Aorta (tissue), 5 donors: ENCODE measurements around the gene VAT1L. TPM values are rescaled to one million over a fixed set of nuclear protein-coding genes. Genes with fewer than 3 reads are reported as not detected.

Experiments used
- ATAC-seq: fragments of 200-7000 bp; cut with Tn5 transposase; one replicate; pipeline ENCODE4 v1.9.1; 2022; ENCODE audit warnings: moderate library complexity; ENCODE audit not compliant: low FRiP score
- DNase-seq, 2 donors: peaks; one replicate each; pipeline ENCODE4 v3.0.0-alpha.2; 2020
- H3K27ac ChIP-seq, 2 donors: one replicate each; pipeline ENCODE4 v1.5.1; 2013; ENCODE audit warnings: low read length in 2 of 2, mild to moderate bottlenecking in 2 of 2, moderate library complexity in 2 of 2, control low read depth in 1 of 2, inconsistent platforms in 1 of 2, low read depth in 1 of 2
- H3K27me3 ChIP-seq, 2 donors: one replicate each; pipeline ENCODE4 v1.6.1; 2013; ENCODE audit warnings: control low read depth in 1 of 2, low read length in 1 of 2, mild to moderate bottlenecking in 1 of 2, moderate library complexity in 1 of 2; ENCODE audit not compliant: insufficient read depth in 2 of 2, control insufficient read depth in 1 of 2
- H3K36me3 ChIP-seq, 2 donors: one replicate each; pipeline ENCODE4 v1.6.1; 2013; ENCODE audit warnings: control low read depth in 1 of 2, low read length in 1 of 2, mild to moderate bottlenecking in 1 of 2; ENCODE audit not compliant: insufficient read depth in 2 of 2, control insufficient read depth in 1 of 2
- H3K4me1 ChIP-seq, 2 donors: one replicate each; pipeline ENCODE4 v1.6.1; 2013; ENCODE audit warnings: low read length in 2 of 2, control low read depth in 1 of 2, mild to moderate bottlenecking in 1 of 2, moderate library complexity in 1 of 2; ENCODE audit not compliant: insufficient read depth in 2 of 2, control insufficient read depth in 1 of 2
- H3K4me3 ChIP-seq, 2 donors: one replicate each; pipeline ENCODE4 v1.5.1; 2013; ENCODE audit warnings: low read length in 2 of 2, control low read depth in 1 of 2, mild to moderate bottlenecking in 1 of 2
- H3K9me3 ChIP-seq: one replicate; pipeline ENCODE4 v1.6.1; 2013; ENCODE audit warnings: mild to moderate bottlenecking, low read length; ENCODE audit not compliant: control insufficient read depth
- WGBS, 2 donors: extraction: QIAGEN DNeasy Blood & Tissue Kit; methylation state at CpG; one replicate each; pipeline ENCODE4 v1.1.7; 2013; 5-methylcytosine and 5-hydroxymethylcytosine counted together
- intact Hi-C, 2 donors: fragments of 100-400 bp; cut with DNase I; formaldehyde crosslinking; loops; one replicate each; pipeline versions ENCODE4 v1.14.2 to v1.15.0; 2022
- polyA plus RNA-seq, 2 donors: library from polyadenylated mRNA; stranded (reverse); fragments of 200-250 nt; gene quantifications; one replicate each; pipeline ENCODE4 v1.2.3, GENCODE V29; 2013
- total RNA-seq, 2 donors: library from RNA; stranded (reverse); fragmentation: NEBNext Ultra II Directional; extraction: Animal tissue kit (Norgen Biotek cat#: 25700); gene quantifications; one replicate each; pipeline ENCODE4 v1.2.1, GENCODE V29; 2021
- donor health status: healthy with polysubstance abuse.
- donor health status: Bipolar disorder and iron deficiency.
- donor health status: DM: no; HTN: no; CAD: no.
- donor health status: DM: no; HTN: no; CAD: no.
- donor health status: DM: yes; HTN: yes; CAD: no.

The VAT1L gene
- total and polyA plus RNA-seq, 4 donors = 9.3 to 28.4 (median 17.6) TPM

- H3K36me3 ChIP-seq = no peaks in the 10 kb centered on the region
- WGBS, 2 donors = 87 to 92% methylated on average over 3 of the region's 3 CpGs
- intact Hi-C loops = loop anchor here in 1 of 2 donors (10.0 kb wide), 1 partner anchor 178 kb away; the partner anchor contains the start of gene VAT1L
- no peak for DNase-seq
- no peaks in the 10 kb centered on the region for H3K9me3 ChIP-seq
- H3K27ac ChIP-seq = no peak overlapping the region
- H3K4me3 ChIP-seq = no peak overlapping the region
- no peaks in the 10 kb centered on the region for H3K4me1 ChIP-seq
- no peak for ATAC-seq
- H3K27me3 ChIP-seq = no peaks in the 10 kb centered on the region
These were observed 174.3 kb downstream of the VAT1L start for GRCh38 chr16:77962689-77963088.

- Histone ChIP-seq H3K36me3 (no peaks in the 10 kb centered on the region), H3K4me1 (no peaks in the 10 kb centered on the region), H3K27me3 (no peaks in the 10 kb centered on the region), H3K9me3 (no peaks in the 10 kb centered on the region), H3K4me3 (no peak overlapping the region), H3K27ac (no peak overlapping the region)
- ATAC-seq (no peak), DNase-seq (no peak)
- 48 to 58% methylated on average over 16 of the region's 16 CpGs for WGBS, 2 donors
- intact Hi-C loops = loop anchor here in 1 of 2 donors (10.0 kb wide), 1 partner anchor 179 kb away; the partner anchor contains the start of gene VAT1L
These were observed 175.1 kb downstream of the VAT1L start for GRCh38 chr16:77963185-77964044.

- H3K9me3 ChIP-seq = no peaks in the 10 kb centered on the region
- H3K4me1 ChIP-seq = no peaks in the 10 kb centered on the region
- intact Hi-C loops = loop anchor here in 1 of 2 donors (10.0 kb wide), 1 partner anchor 181 kb away; the partner anchor contains the start of gene VAT1L
- H3K27ac ChIP-seq = no peak overlapping the region
- H3K27me3 ChIP-seq = no peaks in the 10 kb centered on the region
- ATAC-seq (no peak), DNase-seq (no peak)
- no peak overlapping the region for H3K4me3 ChIP-seq
- no peaks in the 10 kb centered on the region for H3K36me3 ChIP-seq
- 61 to 65% methylated on average over 3 of the region's 3 CpGs for WGBS, 2 donors
These were observed 177.0 kb downstream of the VAT1L start for GRCh38 chr16:77965346-77965745.

- Histone ChIP-seq H3K36me3 (no peaks in the 10 kb centered on the region), H3K9me3 (no peaks in the 10 kb centered on the region), H3K4me3 (no peak overlapping the region), H3K4me1 (no peaks in the 10 kb centered on the region), H3K27ac (no peak overlapping the region), H3K27me3 (no peaks in the 10 kb centered on the region)
- DNase-seq (no peak), ATAC-seq (no peak)
- 53 to 66% methylated on average over 7 of the region's 7 CpGs for WGBS, 2 donors
- intact Hi-C loops = loop anchor here in 1 of 2 donors (10.0 kb wide), 1 partner anchor 182 kb away; the partner anchor contains the start of gene VAT1L
These were observed 178.9 kb downstream of the VAT1L start for GRCh38 chr16:77967054-77967904.

- Histone ChIP-seq H3K27me3 (no peaks in the 10 kb centered on the region), H3K4me3 (no peak overlapping the region), H3K9me3 (no peaks in the 10 kb centered on the region), H3K4me1 (no peaks in the 10 kb centered on the region), H3K36me3 (no peaks in the 10 kb centered on the region), H3K27ac (no peak overlapping the region)
- intact Hi-C loops = loop anchor here in 1 of 2 donors (2.0 to 10.0 kb wide), 3 partner anchors 185 to 295 kb away; partner anchors contain the start of genes NUDT7 and VAT1L
- 70 to 74% methylated on average over 6 of the region's 6 CpGs for WGBS, 2 donors
- no peak for DNase-seq
- no peak for ATAC-seq
These were observed 181.5 kb downstream of the VAT1L start for GRCh38 chr16:77969861-77970260.

GRCh38 chr16:77970371-77970770 is 182.0 kb downstream of the VAT1L start:
- Histone ChIP-seq H3K4me1 (no peaks in the 10 kb centered on the region), H3K4me3 (no peak overlapping the region), H3K9me3 (no peaks in the 10 kb centered on the region), H3K27ac (no peak overlapping the region), H3K36me3 (no peaks in the 10 kb centered on the region), H3K27me3 (no peaks in the 10 kb centered on the region)
- DNase-seq (no peak), ATAC-seq (no peak)
- intact Hi-C loops = loop anchor here in 1 of 2 donors (2.0 to 5.0 kb wide), 2 partner anchors 248 to 296 kb away; partner anchors contain the start of gene NUDT7

GRCh38 chr16:77971306-77972061 is 183.1 kb downstream of the VAT1L start:
- Histone ChIP-seq H3K4me1 (no peaks in the 10 kb centered on the region), H3K4me3 (no peak overlapping the region), H3K27ac (no peak overlapping the region), H3K9me3 (no peaks in the 10 kb centered on the region), H3K36me3 (no peaks in the 10 kb centered on the region), H3K27me3 (no peaks in the 10 kb centered on the region)
- ATAC-seq (peak; percentile 87), DNase-seq (peak; percentile 85 to 96)
- 29 to 32% methylated on average over 16 of the region's 16 CpGs for WGBS, 2 donors
- intact Hi-C loops = loop anchor here (2.0 to 5.0 kb wide), 3 partner anchors 249 to 297 kb away; partner anchors contain the start of gene NUDT7 (in 1 of the 2)

- DNase-seq (no peak), ATAC-seq (no peak)
- Histone ChIP-seq H3K27me3 (no peaks in the 10 kb centered on the region), H3K4me1 (no peaks in the 10 kb centered on the region), H3K4me3 (no peak overlapping the region), H3K27ac (no peak overlapping the region), H3K36me3 (no peaks in the 10 kb centered on the region), H3K9me3 (no peaks in the 10 kb centered on the region)
- WGBS, 2 donors = 80 to 85% methylated on average over 1 of the region's 1 CpG
- intact Hi-C loops = loop anchor here (2.0 to 5.0 kb wide), 2 partner anchors 250 to 295 kb away; partner anchors contain the start of gene NUDT7 (in 1 of the 2)
These were observed 183.7 kb downstream of the VAT1L start for GRCh38 chr16:77972062-77972392.
